ENCODE data around the gene NACC1.

The NACC1 gene

GRCh38 chr19:13087795-13088537, 30.1 kb upstream of the NACC1 start:
- Histone ChIP-seq H3K9me3 (ENCODE audit: control insufficient read depth, low read length) (no peaks in the 10 kb centered on the region), H3K27ac (ENCODE audit: insufficient read depth, low read length, poor library complexity, severe bottlenecking) (no peak overlapping the region), H3K36me3 (ENCODE audit: control insufficient read depth, insufficient read depth, low read length) (no peaks in the 10 kb centered on the region), H3K4me1 (ENCODE audit: control insufficient read depth, insufficient read depth, low read length, poor library complexity, severe bottlenecking) (no peaks in the 10 kb centered on the region), H3K4me3 (ENCODE audit: insufficient read depth, low read depth, low read length, poor library complexity, severe bottlenecking) (no peak overlapping the region), H3K27me3 (replicated peaks; ENCODE audit: control insufficient read depth, insufficient read depth, low read length, poor library complexity, severe bottlenecking) (no peaks in the 10 kb centered on the region)
- DNase-seq: no peak

GRCh38 chr19:13089139-13089856, 28.8 kb upstream of the NACC1 start:
- DNase-seq: no peak
- H3K9me3 ChIP-seq (ENCODE audit: control insufficient read depth, low read length): no peaks in the 10 kb centered on the region
- H3K27me3 ChIP-seq (replicated peaks; ENCODE audit: control insufficient read depth, insufficient read depth, low read length, poor library complexity, severe bottlenecking): no peaks in the 10 kb centered on the region
- H3K27ac ChIP-seq (ENCODE audit: insufficient read depth, low read length, poor library complexity, severe bottlenecking): no peak overlapping the region
- no peaks in the 10 kb centered on the region for H3K36me3 ChIP-seq (ENCODE audit: control insufficient read depth, insufficient read depth, low read length)
- H3K4me3 ChIP-seq (ENCODE audit: insufficient read depth, low read depth, low read length, poor library complexity, severe bottlenecking): no peak overlapping the region
- no peaks in the 10 kb centered on the region for H3K4me1 ChIP-seq (ENCODE audit: control insufficient read depth, insufficient read depth, low read length, poor library complexity, severe bottlenecking)

- H3K4me3 ChIP-seq (ENCODE audit: insufficient read depth, low read depth, low read length, poor library complexity, severe bottlenecking): no peak overlapping the region
- H3K36me3 ChIP-seq (ENCODE audit: control insufficient read depth, insufficient read depth, low read length): no peaks in the 10 kb centered on the region
- H3K9me3 ChIP-seq (ENCODE audit: control insufficient read depth, low read length): no peaks in the 10 kb centered on the region
- DNase-seq: no peak
- H3K27me3 ChIP-seq (replicated peaks; ENCODE audit: control insufficient read depth, insufficient read depth, low read length, poor library complexity, severe bottlenecking): no peaks in the 10 kb centered on the region
- H3K27ac ChIP-seq (ENCODE audit: insufficient read depth, low read length, poor library complexity, severe bottlenecking): no peak overlapping the region
- peaks cover 4% of the 10 kb centered on the region for H3K4me1 ChIP-seq (ENCODE audit: control insufficient read depth, insufficient read depth, low read length, poor library complexity, severe bottlenecking)
Observed at GRCh38 chr19:13089857-13090507, 28.1 kb upstream of the NACC1 start.

GRCh38 chr19:13090511-13091231, 27.4 kb upstream of the NACC1 start:
- H3K27ac ChIP-seq (ENCODE audit: insufficient read depth, low read length, poor library complexity, severe bottlenecking): no peak overlapping the region

GRCh38 chr19:13091400-13092157, 26.5 kb upstream of the NACC1 start:
- no peaks in the 10 kb centered on the region for H3K36me3 ChIP-seq (ENCODE audit: control insufficient read depth, insufficient read depth, low read length)
- no peaks in the 10 kb centered on the region for H3K9me3 ChIP-seq (ENCODE audit: control insufficient read depth, low read length)
- H3K4me1 ChIP-seq (ENCODE audit: control insufficient read depth, insufficient read depth, low read length, poor library complexity, severe bottlenecking): peaks cover 19% of the 10 kb centered on the region
- H3K27me3 ChIP-seq (replicated peaks; ENCODE audit: control insufficient read depth, insufficient read depth, low read length, poor library complexity, severe bottlenecking): peaks cover 13% of the 10 kb centered on the region
- DNase-seq: no peak
- H3K27ac ChIP-seq (ENCODE audit: insufficient read depth, low read length, poor library complexity, severe bottlenecking): no peak overlapping the region
- no peak overlapping the region for H3K4me3 ChIP-seq (ENCODE audit: insufficient read depth, low read depth, low read length, poor library complexity, severe bottlenecking)

More at GRCh38 chr19:13090511-13091231, 27.4 kb upstream of the NACC1 start:
- Histone ChIP-seq H3K27me3 (replicated peaks; ENCODE audit: control insufficient read depth, insufficient read depth, low read length, poor library complexity, severe bottlenecking) (peaks cover 3% of the 10 kb centered on the region), H3K9me3 (ENCODE audit: control insufficient read depth, low read length) (no peaks in the 10 kb centered on the region), H3K4me1 (ENCODE audit: control insufficient read depth, insufficient read depth, low read length, poor library complexity, severe bottlenecking) (peaks cover 10% of the 10 kb centered on the region), H3K36me3 (ENCODE audit: control insufficient read depth, insufficient read depth, low read length) (no peaks in the 10 kb centered on the region), H3K4me3 (ENCODE audit: insufficient read depth, low read depth, low read length, poor library complexity, severe bottlenecking) (no peak overlapping the region)
- no peak for DNase-seq

GRCh38 chr19:13092158-13092543, 25.9 kb upstream of the NACC1 start:
- Histone ChIP-seq H3K4me1 (ENCODE audit: control insufficient read depth, insufficient read depth, low read length, poor library complexity, severe bottlenecking) (peaks cover 25% of the 10 kb centered on the region), H3K9me3 (ENCODE audit: control insufficient read depth, low read length) (no peaks in the 10 kb centered on the region), H3K4me3 (ENCODE audit: insufficient read depth, low read depth, low read length, poor library complexity, severe bottlenecking) (no peak overlapping the region), H3K27me3 (replicated peaks; ENCODE audit: control insufficient read depth, insufficient read depth, low read length, poor library complexity, severe bottlenecking) (peaks cover 18% of the 10 kb centered on the region), H3K27ac (ENCODE audit: insufficient read depth, low read length, poor library complexity, severe bottlenecking) (no peak overlapping the region), H3K36me3 (ENCODE audit: control insufficient read depth, insufficient read depth, low read length) (no peaks in the 10 kb centered on the region)
- no peak for DNase-seq

GRCh38 chr19:13092606-13093235, 25.3 kb upstream of the NACC1 start:
- Histone ChIP-seq H3K4me1 (ENCODE audit: control insufficient read depth, insufficient read depth, low read length, poor library complexity, severe bottlenecking) (peaks cover 30% of the 10 kb centered on the region), H3K36me3 (ENCODE audit: control insufficient read depth, insufficient read depth, low read length) (no peaks in the 10 kb centered on the region), H3K27ac (ENCODE audit: insufficient read depth, low read length, poor library complexity, severe bottlenecking) (no peak overlapping the region), H3K4me3 (ENCODE audit: insufficient read depth, low read depth, low read length, poor library complexity, severe bottlenecking) (no peak overlapping the region), H3K27me3 (replicated peaks; ENCODE audit: control insufficient read depth, insufficient read depth, low read length, poor library complexity, severe bottlenecking) (peaks cover 23% of the 10 kb centered on the region), H3K9me3 (ENCODE audit: control insufficient read depth, low read length) (no peaks in the 10 kb centered on the region)
- no peak for DNase-seq

GRCh38 chr19:13093407-13094105, 24.5 kb upstream of the NACC1 start:
- H3K9me3 ChIP-seq (ENCODE audit: control insufficient read depth, low read length): no peaks in the 10 kb centered on the region
- H3K27me3 ChIP-seq (replicated peaks; ENCODE audit: control insufficient read depth, insufficient read depth, low read length, poor library complexity, severe bottlenecking): peaks cover 26% of the 10 kb centered on the region
- no peaks in the 10 kb centered on the region for H3K36me3 ChIP-seq (ENCODE audit: control insufficient read depth, insufficient read depth, low read length)
- peak; percentile 58 to 71 (median 63) for DNase-seq
- H3K4me1 ChIP-seq (ENCODE audit: control insufficient read depth, insufficient read depth, low read length, poor library complexity, severe bottlenecking): peaks cover 37% of the 10 kb centered on the region
- H3K4me3 ChIP-seq (ENCODE audit: insufficient read depth, low read depth, low read length, poor library complexity, severe bottlenecking): no peak overlapping the region
- H3K27ac ChIP-seq (ENCODE audit: insufficient read depth, low read length, poor library complexity, severe bottlenecking): no peak overlapping the region
